HEK293 (cell line): ENCODE results near the gene ELL.

Experiments
- GLIS1 ChIP-seq: fragments of 450-650 bp; formaldehyde crosslinking; IDR thresholded peaks from 2 replicates; pipeline ENCODE4 v1.5.1; 2016; ENCODE audit warnings: missing biosample characterization, missing genetic modification characterization
- PRDM6 ChIP-seq: fragments of 450-650 bp; formaldehyde crosslinking; IDR thresholded peaks from 2 replicates; pipeline ENCODE4 v1.5.1; 2017; ENCODE audit warnings: missing biosample characterization, missing genetic modification characterization
- SCRT1 ChIP-seq: fragments of 450-650 bp; formaldehyde crosslinking; IDR thresholded peaks from 2 replicates; pipeline ENCODE4 v1.5.1; 2016; ENCODE audit warnings: missing biosample characterization, missing genetic modification characterization, borderline replicate concordance
- SP3 ChIP-seq: fragments of 450-650 bp; formaldehyde crosslinking; IDR thresholded peaks from 2 replicates; pipeline ENCODE4 v1.5.1; 2016; ENCODE audit warnings: missing biosample characterization, missing genetic modification characterization
- ZNF138 ChIP-seq: fragments of 450-650 bp; formaldehyde crosslinking; IDR thresholded peaks from 2 replicates; pipeline ENCODE4 v1.5.1; 2016; ENCODE audit warnings: missing biosample characterization, missing genetic modification characterization, borderline replicate concordance
- ZNF2 ChIP-seq: fragments of 450-650 bp; formaldehyde crosslinking; IDR thresholded peaks from 2 replicates; pipeline ENCODE4 v1.5.1; 2016; ENCODE audit warnings: missing biosample characterization, missing genetic modification characterization
- ZNF23 ChIP-seq: fragments of 450-650 bp; formaldehyde crosslinking; IDR thresholded peaks from 2 replicates; pipeline ENCODE4 v1.5.1; 2016; ENCODE audit warnings: missing biosample characterization, missing genetic modification characterization, borderline replicate concordance
- ZNF274 ChIP-seq, 2 experiments: fragments of 200-500 bp in 1 of 2; fragments of 450-650 bp in 1 of 2; sonication (Bioruptor generic) in 1 of 2; formaldehyde crosslinking in 1 of 2; IDR thresholded peaks; 2 replicates each; pipeline versions ENCODE4 v1.5.1 to v1.6.1; 2014 to 2016; ENCODE audit warnings: borderline replicate concordance in 1 of 2, inconsistent platforms in 1 of 2, low read length in 1 of 2, missing biosample characterization in 1 of 2, missing genetic modification characterization in 1 of 2
- ZNF350 ChIP-seq: fragments of 450-650 bp; formaldehyde crosslinking; IDR thresholded peaks from 2 replicates; pipeline ENCODE4 v1.5.0; 2017; ENCODE audit warnings: missing biosample characterization, mild to moderate bottlenecking, missing genetic modification characterization
- ZNF501 ChIP-seq: fragments of 450-650 bp; formaldehyde crosslinking; IDR thresholded peaks from 2 replicates; pipeline ENCODE4 v1.5.1; 2016; ENCODE audit warnings: missing biosample characterization, missing genetic modification characterization
- ZNF518A ChIP-seq: fragments of 450-650 bp; formaldehyde crosslinking; conservative IDR thresholded peaks from 2 replicates; pipeline ENCODE4 v1.5.1; 2016; ENCODE audit warnings: low read depth, missing biosample characterization, missing genetic modification characterization
- ZNF571 ChIP-seq: fragments of 450-650 bp; formaldehyde crosslinking; IDR thresholded peaks from 2 replicates; pipeline ENCODE4 v1.5.0; 2017; ENCODE audit warnings: missing biosample characterization, missing genetic modification characterization
- ZNF654 ChIP-seq: fragments of 450-650 bp; formaldehyde crosslinking; IDR thresholded peaks from 2 replicates; pipeline ENCODE4 v1.5.1; 2016; ENCODE audit warnings: low read depth, missing biosample characterization, missing genetic modification characterization
- ZNF677 ChIP-seq: fragments of 450-650 bp; IDR thresholded peaks from 2 replicates; pipeline ENCODE4 v1.5.0; 2018; ENCODE audit warnings: missing biosample characterization, mild to moderate bottlenecking, missing genetic modification characterization, moderate library complexity
- ZNF701 ChIP-seq: fragments of 450-650 bp; formaldehyde crosslinking; IDR thresholded peaks from 2 replicates; pipeline ENCODE4 v1.5.1; 2016; ENCODE audit warnings: missing biosample characterization, missing genetic modification characterization
- ZNF777 ChIP-seq: fragments of 450-650 bp; formaldehyde crosslinking; IDR thresholded peaks from 2 replicates; pipeline ENCODE4 v1.5.1; 2017; ENCODE audit warnings: missing biosample characterization, missing genetic modification characterization, borderline replicate concordance
- ZSCAN23 ChIP-seq: fragments of 450-650 bp; formaldehyde crosslinking; IDR thresholded peaks from 2 replicates; pipeline ENCODE4 v1.5.1; 2016; ENCODE audit warnings: missing biosample characterization, missing genetic modification characterization
- TF ChIP-seq, protein P1 (sequence below): fragments of 450-650 bp; formaldehyde crosslinking; IDR thresholded peaks from 2 replicates; pipeline ENCODE4 v1.5.1; 2016; ENCODE audit warnings: missing biosample characterization, missing genetic modification characterization
- TF ChIP-seq, protein P2 (sequence below): fragments of 450-650 bp; formaldehyde crosslinking; IDR thresholded peaks from 2 replicates; pipeline ENCODE4 v1.5.1; 2016; ENCODE audit warnings: missing biosample characterization, missing genetic modification characterization
- TF ChIP-seq, protein P3 (sequence below): fragments of 450-650 bp; formaldehyde crosslinking; IDR thresholded peaks from 2 replicates; pipeline ENCODE4 v1.5.1; 2016; ENCODE audit warnings: missing biosample characterization, missing genetic modification characterization, borderline replicate concordance

The ELL gene

DNA sequence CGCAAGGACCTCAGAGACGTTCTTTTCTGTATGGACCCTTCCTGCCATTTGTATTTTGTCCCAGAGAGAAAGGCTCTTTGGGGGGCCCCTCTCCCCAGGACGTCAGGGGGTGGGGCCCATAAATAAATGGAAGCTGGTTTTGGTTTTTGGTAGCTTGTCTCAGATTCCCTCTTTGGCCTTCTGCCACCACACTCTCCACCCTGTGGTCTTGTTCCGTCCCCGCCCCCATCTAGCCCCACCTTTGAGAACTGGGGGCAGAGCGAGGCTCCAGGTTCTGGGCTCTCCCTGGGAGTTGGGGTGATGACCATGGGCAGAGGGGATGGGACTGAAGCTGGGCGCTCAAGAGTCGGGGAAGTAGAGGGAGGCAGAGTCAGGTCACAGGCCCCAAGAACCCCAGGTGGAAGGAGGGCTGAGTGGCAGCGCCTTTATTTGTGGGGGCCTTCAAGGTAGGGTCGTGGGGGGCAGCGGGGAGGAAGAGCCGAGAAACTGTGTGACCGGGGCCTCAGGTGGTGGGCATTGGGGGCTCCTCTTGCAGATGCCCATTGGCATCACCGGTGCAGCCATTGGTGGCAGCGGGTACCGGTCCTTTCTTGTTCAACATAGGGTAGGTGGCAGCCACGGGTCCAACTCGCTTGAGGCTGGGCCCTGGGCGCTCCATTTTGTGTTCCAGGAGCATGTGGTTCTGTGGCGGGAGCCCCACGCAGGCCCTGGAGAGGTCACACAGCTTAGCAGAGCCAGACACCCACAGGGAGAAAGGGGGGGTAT is 87.3 kb downstream of the ELL start (continued):
- no peak for TF ChIP-seq ZNF518A (tag by site-specific recombination)
- TF ChIP-seq, protein P1, sequence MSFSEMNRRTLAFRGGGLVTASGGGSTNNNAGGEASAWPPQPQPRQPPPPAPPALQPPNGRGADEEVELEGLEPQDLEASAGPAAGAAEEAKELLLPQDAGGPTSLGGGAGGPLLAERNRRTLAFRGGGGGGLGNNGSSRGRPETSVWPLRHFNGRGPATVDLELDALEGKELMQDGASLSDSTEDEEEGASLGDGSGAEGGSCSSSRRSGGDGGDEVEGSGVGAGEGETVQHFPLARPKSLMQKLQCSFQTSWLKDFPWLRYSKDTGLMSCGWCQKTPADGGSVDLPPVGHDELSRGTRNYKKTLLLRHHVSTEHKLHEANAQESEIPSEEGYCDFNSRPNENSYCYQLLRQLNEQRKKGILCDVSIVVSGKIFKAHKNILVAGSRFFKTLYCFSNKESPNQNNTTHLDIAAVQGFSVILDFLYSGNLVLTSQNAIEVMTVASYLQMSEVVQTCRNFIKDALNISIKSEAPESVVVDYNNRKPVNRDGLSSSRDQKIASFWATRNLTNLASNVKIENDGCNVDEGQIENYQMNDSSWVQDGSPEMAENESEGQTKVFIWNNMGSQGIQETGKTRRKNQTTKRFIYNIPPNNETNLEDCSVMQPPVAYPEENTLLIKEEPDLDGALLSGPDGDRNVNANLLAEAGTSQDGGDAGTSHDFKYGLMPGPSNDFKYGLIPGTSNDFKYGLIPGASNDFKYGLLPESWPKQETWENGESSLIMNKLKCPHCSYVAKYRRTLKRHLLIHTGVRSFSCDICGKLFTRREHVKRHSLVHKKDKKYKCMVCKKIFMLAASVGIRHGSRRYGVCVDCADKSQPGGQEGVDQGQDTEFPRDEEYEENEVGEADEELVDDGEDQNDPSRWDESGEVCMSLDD (tag by site-specific recombination) = 0 out of 2 replicates have a peak, but pooled peaks have one; percentile 11
- TF ChIP-seq ZNF2 = no peak
- TF ChIP-seq PRDM6 (tag by site-specific recombination) = no peak
- TF ChIP-seq, protein P2, sequence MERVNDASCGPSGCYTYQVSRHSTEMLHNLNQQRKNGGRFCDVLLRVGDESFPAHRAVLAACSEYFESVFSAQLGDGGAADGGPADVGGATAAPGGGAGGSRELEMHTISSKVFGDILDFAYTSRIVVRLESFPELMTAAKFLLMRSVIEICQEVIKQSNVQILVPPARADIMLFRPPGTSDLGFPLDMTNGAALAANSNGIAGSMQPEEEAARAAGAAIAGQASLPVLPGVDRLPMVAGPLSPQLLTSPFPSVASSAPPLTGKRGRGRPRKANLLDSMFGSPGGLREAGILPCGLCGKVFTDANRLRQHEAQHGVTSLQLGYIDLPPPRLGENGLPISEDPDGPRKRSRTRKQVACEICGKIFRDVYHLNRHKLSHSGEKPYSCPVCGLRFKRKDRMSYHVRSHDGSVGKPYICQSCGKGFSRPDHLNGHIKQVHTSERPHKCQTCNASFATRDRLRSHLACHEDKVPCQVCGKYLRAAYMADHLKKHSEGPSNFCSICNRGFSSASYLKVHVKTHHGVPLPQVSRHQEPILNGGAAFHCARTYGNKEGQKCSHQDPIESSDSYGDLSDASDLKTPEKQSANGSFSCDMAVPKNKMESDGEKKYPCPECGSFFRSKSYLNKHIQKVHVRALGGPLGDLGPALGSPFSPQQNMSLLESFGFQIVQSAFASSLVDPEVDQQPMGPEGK (tag by site-specific recombination) = peak; percentile 18
- TF ChIP-seq ZNF274 (IDR thresholded peaks at IDR 0.05; ENCODE audit: low read length) = no peak
- TF ChIP-seq ZNF274 (tag by site-specific recombination; IDR thresholded peaks at IDR 0.05; ENCODE audit: borderline replicate concordance) = no peak
- no peak for TF ChIP-seq ZSCAN23 (tag by site-specific recombination)
- TF ChIP-seq ZNF138 (tag by site-specific recombination) = no peak
- no peak for TF ChIP-seq SCRT1
- no peak for TF ChIP-seq ZNF701
- no peak for TF ChIP-seq ZNF23
- TF ChIP-seq, protein P3, sequence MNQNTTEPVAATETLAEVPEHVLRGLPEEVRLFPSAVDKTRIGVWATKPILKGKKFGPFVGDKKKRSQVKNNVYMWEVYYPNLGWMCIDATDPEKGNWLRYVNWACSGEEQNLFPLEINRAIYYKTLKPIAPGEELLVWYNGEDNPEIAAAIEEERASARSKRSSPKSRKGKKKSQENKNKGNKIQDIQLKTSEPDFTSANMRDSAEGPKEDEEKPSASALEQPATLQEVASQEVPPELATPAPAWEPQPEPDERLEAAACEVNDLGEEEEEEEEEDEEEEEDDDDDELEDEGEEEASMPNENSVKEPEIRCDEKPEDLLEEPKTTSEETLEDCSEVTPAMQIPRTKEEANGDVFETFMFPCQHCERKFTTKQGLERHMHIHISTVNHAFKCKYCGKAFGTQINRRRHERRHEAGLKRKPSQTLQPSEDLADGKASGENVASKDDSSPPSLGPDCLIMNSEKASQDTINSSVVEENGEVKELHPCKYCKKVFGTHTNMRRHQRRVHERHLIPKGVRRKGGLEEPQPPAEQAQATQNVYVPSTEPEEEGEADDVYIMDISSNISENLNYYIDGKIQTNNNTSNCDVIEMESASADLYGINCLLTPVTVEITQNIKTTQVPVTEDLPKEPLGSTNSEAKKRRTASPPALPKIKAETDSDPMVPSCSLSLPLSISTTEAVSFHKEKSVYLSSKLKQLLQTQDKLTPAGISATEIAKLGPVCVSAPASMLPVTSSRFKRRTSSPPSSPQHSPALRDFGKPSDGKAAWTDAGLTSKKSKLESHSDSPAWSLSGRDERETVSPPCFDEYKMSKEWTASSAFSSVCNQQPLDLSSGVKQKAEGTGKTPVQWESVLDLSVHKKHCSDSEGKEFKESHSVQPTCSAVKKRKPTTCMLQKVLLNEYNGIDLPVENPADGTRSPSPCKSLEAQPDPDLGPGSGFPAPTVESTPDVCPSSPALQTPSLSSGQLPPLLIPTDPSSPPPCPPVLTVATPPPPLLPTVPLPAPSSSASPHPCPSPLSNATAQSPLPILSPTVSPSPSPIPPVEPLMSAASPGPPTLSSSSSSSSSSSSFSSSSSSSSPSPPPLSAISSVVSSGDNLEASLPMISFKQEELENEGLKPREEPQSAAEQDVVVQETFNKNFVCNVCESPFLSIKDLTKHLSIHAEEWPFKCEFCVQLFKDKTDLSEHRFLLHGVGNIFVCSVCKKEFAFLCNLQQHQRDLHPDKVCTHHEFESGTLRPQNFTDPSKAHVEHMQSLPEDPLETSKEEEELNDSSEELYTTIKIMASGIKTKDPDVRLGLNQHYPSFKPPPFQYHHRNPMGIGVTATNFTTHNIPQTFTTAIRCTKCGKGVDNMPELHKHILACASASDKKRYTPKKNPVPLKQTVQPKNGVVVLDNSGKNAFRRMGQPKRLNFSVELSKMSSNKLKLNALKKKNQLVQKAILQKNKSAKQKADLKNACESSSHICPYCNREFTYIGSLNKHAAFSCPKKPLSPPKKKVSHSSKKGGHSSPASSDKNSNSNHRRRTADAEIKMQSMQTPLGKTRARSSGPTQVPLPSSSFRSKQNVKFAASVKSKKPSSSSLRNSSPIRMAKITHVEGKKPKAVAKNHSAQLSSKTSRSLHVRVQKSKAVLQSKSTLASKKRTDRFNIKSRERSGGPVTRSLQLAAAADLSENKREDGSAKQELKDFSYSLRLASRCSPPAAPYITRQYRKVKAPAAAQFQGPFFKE = no peak
- no peak for TF ChIP-seq ZNF777 (tag by site-specific recombination)
- no peak for TF ChIP-seq ZNF501 (tag by site-specific recombination)
- no peak for TF ChIP-seq ZNF350 (tag by site-specific recombination)
- TF ChIP-seq ZNF654 (tag by site-specific recombination) = no peak
- TF ChIP-seq GLIS1 (tag by site-specific recombination) = peak; percentile 72
- no peak for TF ChIP-seq ZNF677 (tag by site-specific recombination)
- TF ChIP-seq ZNF571 (tag by site-specific recombination) = no peak
- TF ChIP-seq SP3 = 0 out of 2 replicates have a peak, but pooled peaks have one; percentile 20
